Anterior cingulate cortex (tissue), 58 donors: ENCODE measurements around the gene SLC3A2.
"Not testable (repeated sequence)": the region's sequence is repeated elsewhere in the genome, so short reads cannot be mapped to it uniquely, and the experiment has no call there.

Experiments used
- DNase-seq, 58 donors: peaks; one replicate each; lab custom pipeline; 2025; lab: John Stamatoyannopoulos, UW

Gene SLC3A2

GRCh38 chr11:62925308-62925707 lies 44.6 kb downstream of the SLC3A2 start:
- no peak for DNase-seq

GRCh38 chr11:62925745-62926679 lies 45.3 kb downstream of the SLC3A2 start:
- DNase-seq: no peak

- no peak for DNase-seq
Observed at GRCh38 chr11:62926680-62927455, 46.2 kb downstream of the SLC3A2 start.

DNA sequence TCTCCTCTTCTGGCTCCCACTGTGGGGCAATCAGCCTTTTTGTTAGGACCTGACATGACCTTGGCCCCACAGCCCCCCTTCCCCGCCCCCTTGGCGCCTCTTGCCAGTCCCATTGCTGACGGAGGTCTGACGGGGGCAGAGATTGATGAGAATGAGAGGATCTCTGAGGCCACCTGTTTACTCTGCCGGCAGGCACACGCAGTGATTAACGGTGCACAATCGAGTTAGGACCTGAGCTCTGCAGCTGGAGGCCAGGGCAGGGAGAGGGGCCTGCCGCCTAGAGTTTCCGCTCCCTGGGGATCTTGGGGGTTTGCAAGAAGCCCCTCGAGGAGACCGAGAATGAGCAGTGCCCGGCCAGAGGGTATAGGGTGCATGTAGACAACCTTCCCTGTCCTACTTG lies 47.3 kb downstream of the SLC3A2 start:
- no peak for DNase-seq

GRCh38 chr11:62930157-62930556 lies 49.5 kb downstream of the SLC3A2 start:
- peak in 2 of 58 donors; percentile 19 to 22 for DNase-seq

DNA sequence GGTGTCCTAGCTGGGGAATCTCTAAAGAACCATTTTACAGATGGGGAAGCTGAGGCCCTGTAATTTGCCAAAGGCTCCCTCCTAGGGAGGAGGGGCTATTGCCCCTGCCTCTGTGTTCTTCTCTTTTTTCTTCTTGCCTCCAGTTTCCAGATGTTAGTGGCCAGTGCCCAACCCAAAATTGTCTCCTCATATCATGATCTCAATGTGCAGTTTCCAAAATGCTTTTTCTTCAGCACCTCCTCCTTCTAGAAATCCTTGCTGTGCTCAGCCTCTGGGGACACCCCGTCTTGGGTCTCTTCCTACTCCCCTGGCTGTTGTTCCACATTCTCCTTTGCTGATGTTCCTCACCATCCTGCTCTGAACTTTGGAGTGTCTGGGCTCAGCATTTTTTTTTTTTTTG lies 50.0 kb downstream of the SLC3A2 start:
- DNase-seq: no peak

- DNase-seq: peak in 2 of 58 donors; percentile 8 to 23
Observed at GRCh38 chr11:62931499-62932278, 51.0 kb downstream of the SLC3A2 start.

GRCh38 chr11:62933285-62933684 lies 52.6 kb downstream of the SLC3A2 start:
- DNase-seq: no peak

- DNase-seq: no peak
Observed at GRCh38 chr11:62933750-62934495, 53.2 kb downstream of the SLC3A2 start.

DNA sequence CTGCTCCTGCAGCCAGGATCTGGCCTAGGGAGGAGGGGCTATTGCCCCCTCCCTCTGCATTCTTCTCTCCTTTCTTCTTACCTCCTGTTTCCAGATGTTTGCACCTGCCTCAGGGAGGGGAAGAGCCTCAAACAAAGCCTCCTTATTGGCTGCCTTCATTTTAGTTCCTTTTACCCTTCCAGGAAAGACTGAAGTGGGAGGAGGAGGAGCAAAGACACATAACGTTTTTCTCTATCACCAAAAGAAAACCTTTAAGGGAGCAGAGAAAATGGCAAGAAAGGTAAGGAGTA lies 53.7 kb downstream of the SLC3A2 start:
- no peak for DNase-seq

DNA sequence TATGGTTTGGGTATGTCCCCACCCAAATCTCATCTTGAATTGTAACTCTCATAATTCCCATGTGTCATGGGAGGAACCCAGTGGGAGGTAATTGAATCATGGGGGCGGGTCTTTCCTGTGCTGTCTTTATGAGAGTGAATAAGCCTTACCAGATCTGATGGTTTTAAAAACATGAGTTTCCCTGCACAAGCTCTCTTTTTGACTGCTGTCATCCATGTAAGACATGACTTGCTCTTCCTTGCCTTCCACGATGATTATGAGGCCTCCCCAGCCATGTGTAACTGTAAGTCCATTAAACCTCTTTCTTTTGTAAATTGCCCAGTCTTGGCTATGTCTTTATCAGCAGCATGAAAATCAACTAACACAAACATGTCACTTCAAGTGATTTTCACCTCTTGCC lies 56.8 kb downstream of the SLC3A2 start:
- DNase-seq: not testable (repeated sequence)
